GM19452 (cell line): ENCODE data around the gene PPL.
A peak's percentile ranks its signal among the peaks of the same experiment; 100 is the strongest.
"Not testable (repeated sequence)": the region's sequence is repeated elsewhere in the genome, so short reads cannot be mapped to it uniquely, and the experiment has no call there.

Source experiments
- ATAC-seq: cut with Tn5 transposase; IDR thresholded peaks from one replicate; pipeline ENCODE4 v1.9.1; 2021; ENCODE audit not compliant: unreplicated experiment

The PPL gene

GRCh38 chr16:4936991-4937781, at the start of gene PPL:
PPL (minus strand) TSS chr16:4937148; CDS start chr16:4937045, 103 bp downstream.
- no peak for ATAC-seq

- no peak for ATAC-seq
Measured at GRCh38 chr16:4984174-4984990, 47.4 kb upstream of the PPL start.

GRCh38 chr16:4982056-4982867, 45.3 kb upstream of the PPL start:
- ATAC-seq, result no peak

GRCh38 chr16:4981473-4981872, 44.5 kb upstream of the PPL start:
- ATAC-seq, result no peak

GRCh38 chr16:4980691-4981090, 43.7 kb upstream of the PPL start:
- ATAC-seq, result no peak

GRCh38 chr16:4979736-4980660, 43.0 kb upstream of the PPL start:
- no peak for ATAC-seq

GRCh38 chr16:4979164-4979563, 42.2 kb upstream of the PPL start:
- no peak for ATAC-seq

- no peak for ATAC-seq
Measured at GRCh38 chr16:4976611-4977145, 39.7 kb upstream of the PPL start.

- ATAC-seq, result peak; percentile 95
Measured at GRCh38 chr16:4976079-4976478, 39.1 kb upstream of the PPL start.

GRCh38 chr16:4972938-4973587, 36.1 kb upstream of the PPL start:
- no peak for ATAC-seq

- no peak for ATAC-seq
Measured at GRCh38 chr16:4970010-4970409, 33.1 kb upstream of the PPL start.

- ATAC-seq, result no peak
Measured at GRCh38 chr16:4968879-4969483, 32.0 kb upstream of the PPL start.

- ATAC-seq, result not testable (repeated sequence)
Measured at GRCh38 chr16:4968278-4968677, 31.3 kb upstream of the PPL start.

GRCh38 chr16:4966736-4967453, 29.9 kb upstream of the PPL start:
- ATAC-seq, result no peak

GRCh38 chr16:4963527-4963926, 26.6 kb upstream of the PPL start:
- not testable (repeated sequence) for ATAC-seq

GRCh38 chr16:4962716-4963115, 25.8 kb upstream of the PPL start:
- ATAC-seq, result no peak

GRCh38 chr16:4960579-4960978, 23.6 kb upstream of the PPL start:
- ATAC-seq, result no peak
